HG03066 (cell line): Measurements from ENCODE around the gene KLF1.
"Not testable (repeated sequence)": the region's sequence is repeated elsewhere in the genome, so short reads cannot be mapped to it uniquely, and the experiment has no call there.

Experiments used
- ATAC-seq: cut with Tn5 transposase; IDR thresholded peaks from one replicate; pipeline ENCODE4 v1.9.1; 2021; ENCODE audit warnings: low read depth; ENCODE audit not compliant: unreplicated experiment

The KLF1 gene

GRCh38 chr19:12886969-12887747, at the start of gene KLF1:
TSS of gene KLF1 (minus strand) at chr19:12887201. CDS start at chr19:12887140, 61 bp downstream.
- no peak for ATAC-seq

GRCh38 chr19:12936582-12936981, 49.6 kb upstream of the KLF1 start:
- ATAC-seq, result no peak

GRCh38 chr19:12935071-12935470, 48.1 kb upstream of the KLF1 start:
- no peak for ATAC-seq

- ATAC-seq, result no peak
These were observed 46.5 kb upstream of the KLF1 start, which contains the start of gene FARSA for GRCh38 chr19:12933287-12934072. TSS of gene FARSA (minus strand) at chr19:12933711. CDS start at chr19:12933696, 15 bp downstream.

- no peak for ATAC-seq
These were observed 45.6 kb upstream of the KLF1 start for GRCh38 chr19:12932392-12933286.

- no peak for ATAC-seq
These were observed 43.1 kb upstream of the KLF1 start for GRCh38 chr19:12930002-12930645.

- no peak for ATAC-seq
These were observed 37.8 kb upstream of the KLF1 start for GRCh38 chr19:12924621-12925310.

- ATAC-seq, result no peak
These were observed 36.0 kb upstream of the KLF1 start for GRCh38 chr19:12922959-12923358.

GRCh38 chr19:12921047-12921446, 34.0 kb upstream of the KLF1 start:
- ATAC-seq, result no peak

GRCh38 chr19:12918253-12918652, 31.3 kb upstream of the KLF1 start:
- no peak for ATAC-seq

GRCh38 chr19:12915860-12916259, 28.9 kb upstream of the KLF1 start:
- not testable (repeated sequence) for ATAC-seq

GRCh38 chr19:12913851-12914690, 27.1 kb upstream of the KLF1 start:
- ATAC-seq, result no peak

- ATAC-seq, result no peak
These were observed 26.1 kb upstream of the KLF1 start for GRCh38 chr19:12913011-12913561.

- ATAC-seq, result no peak
These were observed 25.6 kb upstream of the KLF1 start for GRCh38 chr19:12912571-12912970.

GRCh38 chr19:12907166-12907565, 20.2 kb upstream of the KLF1 start:
- no peak for ATAC-seq

GRCh38 chr19:12899891-12900518, 13.0 kb upstream of the KLF1 start:
- peak; percentile 75 for ATAC-seq

- ATAC-seq, result no peak
These were observed 9.5 kb upstream of the KLF1 start for GRCh38 chr19:12896460-12896859.

- ATAC-seq, result no peak
These were observed 6.6 kb upstream of the KLF1 start for GRCh38 chr19:12893582-12893981.
